ENCODE data around the gene RPS6KA2. TPM values are rescaled to one million over a fixed set of nuclear protein-coding genes. Genes with fewer than 3 reads are reported as not detected.
"Not testable (repeated sequence)": the region's sequence is repeated elsewhere in the genome, so short reads cannot be mapped to it uniquely, and the experiment has no call there.

RPS6KA2 gene
- polyA plus RNA-seq, 1 donor (not counting 4 experiments of a cell fraction or from before 2014, with no cell fraction given) = 8.2 TPM

- FAIRE-seq (no peak), DNase-seq (ENCODE audit: low read depth, low spot score) (no peak)
- Histone ChIP-seq H2AFZ (ENCODE audit: control insufficient read depth, low read length) (no peak overlapping the region), H3K9me1 (ENCODE audit: control insufficient read depth, extremely low read depth, insufficient read depth, low read length) (no peaks in the 10 kb centered on the region), H3K79me2 (ENCODE audit: control insufficient read depth, insufficient read depth, low read length) (no peaks in the 10 kb centered on the region), H3K36me3 (ENCODE audit: control insufficient read depth in 2 of 2, extremely low read depth in 1 of 2, insufficient read depth in 2 of 2, low read length in 2 of 2) (no peaks in the 10 kb centered on the region), H3K27ac (ENCODE audit: control insufficient read depth, insufficient read depth, low read length) (no peak overlapping the region), H3K27me3 (ENCODE audit: control insufficient read depth, extremely low read depth, insufficient read depth, low read length) (no peaks in the 10 kb centered on the region), H3K4me1 (ENCODE audit: control insufficient read depth, extremely low read depth, insufficient read depth, low read length) (peaks cover 19% of the 10 kb centered on the region), H3K9me3 (ENCODE audit: control insufficient read depth, low read depth, low read length) (no peaks in the 10 kb centered on the region), H4K20me1 (ENCODE audit: control insufficient read depth, extremely low read depth, insufficient read depth, low read length) (no peaks in the 10 kb centered on the region), H3K4me2 (ENCODE audit: control insufficient read depth, extremely low read depth, insufficient read depth, low read depth, low read length) (no peak overlapping the region), H3K4me3 (ENCODE audit: control insufficient read depth in 2 of 3, extremely low read depth in 1 of 3, insufficient read depth in 2 of 3, low read depth in 1 of 3, low read length in 3 of 3) (no peak overlapping the region), H3K9ac (ENCODE audit: control insufficient read depth, extremely low read depth, insufficient read depth, low read length) (no peak overlapping the region)
- dilution Hi-C loops (cut with MboI; ENCODE audit: extremely low pct_ligation_motif_present, low sequenced_read_pairs) = no loop called here
- TF ChIP-seq EZH2 (IDR thresholded peaks at IDR 0.05; ENCODE audit: low read length) (no peak), CTCF (optimal IDR thresholded peaks at IDR 0.05 in 1 of 3, IDR thresholded peaks at IDR 0.05 in 1 of 3, conservative IDR thresholded peaks at IDR 0.05 in 1 of 3; ENCODE audit: extremely low read depth in 1 of 3, insufficient read depth in 2 of 3, low read length in 3 of 3) (no peak)
Measured at GRCh38 chr6:166539543-166539942, 87.5 kb downstream of the RPS6KA2 start.

GRCh38 chr6:166539011-166539385 is 88.1 kb downstream of the RPS6KA2 start:
- DNase-seq (ENCODE audit: low read depth, low spot score); H3K4me3 ChIP-seq (ENCODE audit: control insufficient read depth in 2 of 3, extremely low read depth in 1 of 3, insufficient read depth in 2 of 3, low read depth in 1 of 3, low read length in 3 of 3); H3K4me2 ChIP-seq (ENCODE audit: control insufficient read depth, extremely low read depth, insufficient read depth, low read depth, low read length); H3K27ac ChIP-seq (ENCODE audit: control insufficient read depth, insufficient read depth, low read length); H3K36me3 ChIP-seq (ENCODE audit: control insufficient read depth in 2 of 2, extremely low read depth in 1 of 2, insufficient read depth in 2 of 2, low read length in 2 of 2); dilution Hi-C loops (cut with MboI; ENCODE audit: extremely low pct_ligation_motif_present, low sequenced_read_pairs); H4K20me1 ChIP-seq (ENCODE audit: control insufficient read depth, extremely low read depth, insufficient read depth, low read length); H3K9ac ChIP-seq (ENCODE audit: control insufficient read depth, extremely low read depth, insufficient read depth, low read length); H3K27me3 ChIP-seq (ENCODE audit: control insufficient read depth, extremely low read depth, insufficient read depth, low read length); H2AFZ ChIP-seq (ENCODE audit: control insufficient read depth, low read length); H3K9me3 ChIP-seq (ENCODE audit: control insufficient read depth, low read depth, low read length); H3K79me2 ChIP-seq (ENCODE audit: control insufficient read depth, insufficient read depth, low read length); FAIRE-seq; H3K9me1 ChIP-seq (ENCODE audit: control insufficient read depth, extremely low read depth, insufficient read depth, low read length): not testable (repeated sequence)
- peaks cover 19% of the 10 kb centered on the region for H3K4me1 ChIP-seq (ENCODE audit: control insufficient read depth, extremely low read depth, insufficient read depth, low read length)

DNA sequence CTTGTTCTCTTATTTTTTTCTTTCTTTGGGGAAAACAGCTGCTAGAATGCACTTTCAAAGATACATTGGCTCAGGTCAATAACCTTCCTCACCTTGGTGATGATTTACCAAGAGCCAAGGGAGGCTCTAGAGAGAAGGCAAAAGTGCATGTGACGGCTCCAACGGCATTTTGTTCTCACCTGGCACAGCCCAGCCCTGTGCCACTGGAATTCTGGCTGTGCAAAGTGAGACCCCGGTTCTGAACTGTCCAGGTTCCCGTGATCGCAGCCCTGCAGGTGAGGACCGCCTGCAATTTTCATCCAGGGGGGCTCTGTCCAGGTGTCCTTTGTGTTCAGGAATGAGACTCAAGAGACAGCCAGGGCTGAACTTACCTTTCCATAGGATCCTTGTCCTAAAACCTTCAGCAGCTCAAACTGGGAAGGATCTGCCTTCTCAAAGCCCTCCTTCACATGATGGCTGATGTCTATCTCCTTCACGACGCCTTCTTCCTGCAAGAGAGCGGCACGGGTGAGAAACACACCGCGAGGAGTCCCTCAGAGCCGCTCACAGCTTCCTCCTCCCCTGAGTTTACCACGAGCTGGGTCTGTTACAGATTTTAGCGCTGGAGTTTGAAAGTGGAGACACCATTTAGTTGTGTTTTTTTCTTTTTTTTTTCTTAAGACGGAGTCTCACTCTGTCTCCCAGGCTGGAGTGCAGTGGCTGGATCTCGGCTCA is 88.6 kb downstream of the RPS6KA2 start:
- H4K20me1 ChIP-seq (ENCODE audit: control insufficient read depth, extremely low read depth, insufficient read depth, low read length) = no peaks in the 10 kb centered on the region
- dilution Hi-C loops (cut with MboI; ENCODE audit: extremely low pct_ligation_motif_present, low sequenced_read_pairs) = no loop called here

More for the DNA sequence above, 88.6 kb downstream of the RPS6KA2 start:
- H3K9me3 ChIP-seq (ENCODE audit: control insufficient read depth, low read depth, low read length) = no peaks in the 10 kb centered on the region
- H3K27ac ChIP-seq (ENCODE audit: control insufficient read depth, insufficient read depth, low read length) = no peak overlapping the region
- H3K27me3 ChIP-seq (ENCODE audit: control insufficient read depth, extremely low read depth, insufficient read depth, low read length) = no peaks in the 10 kb centered on the region
- no peak overlapping the region for H2AFZ ChIP-seq (ENCODE audit: control insufficient read depth, low read length)
- H3K79me2 ChIP-seq (ENCODE audit: control insufficient read depth, insufficient read depth, low read length) = no peaks in the 10 kb centered on the region
- H3K9me1 ChIP-seq (ENCODE audit: control insufficient read depth, extremely low read depth, insufficient read depth, low read length) = no peaks in the 10 kb centered on the region
- H3K9ac ChIP-seq (ENCODE audit: control insufficient read depth, extremely low read depth, insufficient read depth, low read length) = no peak overlapping the region
- FAIRE-seq = no peak
- H3K4me3 ChIP-seq (ENCODE audit: control insufficient read depth in 2 of 3, extremely low read depth in 1 of 3, insufficient read depth in 2 of 3, low read depth in 1 of 3, low read length in 3 of 3) = no peak overlapping the region
- TF ChIP-seq CTCF (optimal IDR thresholded peaks at IDR 0.05 in 1 of 3, IDR thresholded peaks at IDR 0.05 in 1 of 3, conservative IDR thresholded peaks at IDR 0.05 in 1 of 3; ENCODE audit: extremely low read depth in 1 of 3, insufficient read depth in 2 of 3, low read length in 3 of 3) = no peak
- no peak for TF ChIP-seq EZH2 (IDR thresholded peaks at IDR 0.05; ENCODE audit: low read length)
- peaks cover 19% of the 10 kb centered on the region for H3K4me1 ChIP-seq (ENCODE audit: control insufficient read depth, extremely low read depth, insufficient read depth, low read length)
- H3K36me3 ChIP-seq (ENCODE audit: control insufficient read depth in 2 of 2, extremely low read depth in 1 of 2, insufficient read depth in 2 of 2, low read length in 2 of 2) = no peaks in the 10 kb centered on the region
- no peak overlapping the region for H3K4me2 ChIP-seq (ENCODE audit: control insufficient read depth, extremely low read depth, insufficient read depth, low read depth, low read length)
- DNase-seq (ENCODE audit: low read depth, low spot score) = no peak
